IPS-20b (cell line): ENCODE data around the gene AGPAT3.

Experiments used
- H3K27ac ChIP-seq: one replicate; pipeline ENCODE4 v1.5.1; 2013; ENCODE audit warnings: low read length
- H3K27me3 ChIP-seq: 2 replicates; pipeline ENCODE4 v1.6.1; 2013; ENCODE audit warnings: mild to moderate bottlenecking, low read length, inconsistent platforms; ENCODE audit not compliant: insufficient read depth
- H3K36me3 ChIP-seq: 2 replicates; pipeline ENCODE4 v1.6.1; 2013; ENCODE audit warnings: low read depth, mild to moderate bottlenecking, inconsistent platforms, low read length, moderate library complexity; ENCODE audit not compliant: insufficient read depth
- H3K4me1 ChIP-seq: 2 replicates; pipeline ENCODE4 v1.6.1; 2013; ENCODE audit warnings: mild to moderate bottlenecking, control low read depth, inconsistent platforms, low read length, moderate library complexity; ENCODE audit not compliant: insufficient read depth
- H3K4me3 ChIP-seq: 2 replicates; pipeline ENCODE4 v1.5.1; 2013; ENCODE audit warnings: mild to moderate bottlenecking, low read length, inconsistent platforms
- H3K9ac ChIP-seq: 2 replicates; pipeline ENCODE4 v1.6.1; 2013; ENCODE audit warnings: low read depth, mild to moderate bottlenecking, inconsistent platforms, low read length, moderate library complexity
- H3K9me3 ChIP-seq: 2 replicates; pipeline ENCODE4 v1.6.1; 2013; ENCODE audit warnings: mild to moderate bottlenecking, low read depth, low read length, inconsistent platforms; ENCODE audit not compliant: insufficient read depth

Gene AGPAT3

DNA sequence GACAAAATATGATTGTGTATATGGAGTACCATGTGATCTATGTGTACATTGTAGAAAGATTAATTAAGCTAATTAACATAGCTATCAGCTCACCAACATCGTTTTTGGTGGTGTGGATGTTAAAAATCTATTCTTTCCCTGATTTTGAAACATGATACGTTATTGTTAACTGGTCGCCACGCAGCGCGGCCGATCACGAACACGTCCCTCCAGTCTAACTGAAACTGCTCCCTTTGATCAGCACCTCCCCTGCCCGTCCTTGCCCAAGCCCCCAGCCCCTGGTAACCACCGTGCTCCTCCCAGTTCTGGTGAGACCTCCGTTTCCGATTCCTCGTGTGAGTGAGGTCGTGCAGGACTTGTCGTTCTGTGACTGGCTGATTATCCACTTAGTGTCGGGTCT, 67.0 kb downstream of the AGPAT3 start:
- Histone ChIP-seq H3K36me3 (no peaks in the 10 kb centered on the region), H3K27me3 (no peaks in the 10 kb centered on the region), H3K4me3 (no peak overlapping the region), H3K4me1 (peaks cover 4% of the 10 kb centered on the region; the same call in 1 of the 2 replicates), H3K9me3 (no peaks in the 10 kb centered on the region), H3K9ac (no peak overlapping the region), H3K27ac (no peak overlapping the region)

DNA sequence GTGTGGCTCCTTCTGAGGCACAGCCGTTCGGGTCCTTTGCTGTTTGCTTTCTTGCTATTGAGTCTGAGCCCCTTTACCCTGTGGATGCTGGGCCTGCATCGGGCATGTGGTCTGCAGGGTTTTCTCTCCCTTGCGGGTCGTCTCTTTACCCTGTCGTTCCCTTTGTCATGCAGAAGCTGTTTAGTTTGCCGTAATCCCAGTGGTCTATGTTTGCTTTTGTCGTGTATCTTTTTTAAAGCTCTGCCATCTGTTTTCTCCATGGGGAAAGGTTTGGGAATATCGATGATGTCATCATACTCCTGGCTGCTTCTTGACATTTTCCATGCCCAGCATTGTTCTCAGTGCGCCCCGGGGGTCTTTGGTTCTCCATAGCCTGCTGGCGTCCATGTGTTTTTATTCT, 68.2 kb downstream of the AGPAT3 start:
- peaks cover 4% of the 10 kb centered on the region; the same call in 1 of the 2 replicates for H3K4me1 ChIP-seq
- H3K36me3 ChIP-seq: no peaks in the 10 kb centered on the region
- H3K27ac ChIP-seq: no peak overlapping the region
- no peaks in the 10 kb centered on the region for H3K9me3 ChIP-seq
- no peaks in the 10 kb centered on the region for H3K27me3 ChIP-seq
- H3K9ac ChIP-seq: no peak overlapping the region
- H3K4me3 ChIP-seq: no peak overlapping the region

DNA sequence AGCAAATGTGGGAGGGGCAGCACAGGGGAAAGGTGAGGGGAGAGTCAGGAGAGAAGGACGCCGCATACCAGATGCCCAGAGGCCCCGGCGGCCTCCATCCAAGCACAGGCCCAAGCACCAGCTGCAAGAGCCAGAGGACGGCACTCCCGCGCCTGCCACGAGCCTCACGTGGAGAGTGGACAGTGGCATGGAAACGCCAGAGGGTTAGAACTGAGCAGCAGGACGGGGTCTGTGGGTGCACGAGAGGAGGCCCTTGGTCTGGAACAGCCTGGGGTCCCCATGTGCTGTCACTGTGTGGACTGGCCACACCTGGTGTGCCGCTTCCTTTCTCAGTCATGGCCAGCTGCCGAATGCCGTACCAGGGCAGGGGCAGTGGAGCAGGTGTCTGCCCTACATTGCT, 68.7 kb downstream of the AGPAT3 start:
- no peak overlapping the region for H3K27ac ChIP-seq
- H3K9me3 ChIP-seq: no peaks in the 10 kb centered on the region
- peaks cover 4% of the 10 kb centered on the region; the same call in 1 of the 2 replicates for H3K4me1 ChIP-seq

DNA sequence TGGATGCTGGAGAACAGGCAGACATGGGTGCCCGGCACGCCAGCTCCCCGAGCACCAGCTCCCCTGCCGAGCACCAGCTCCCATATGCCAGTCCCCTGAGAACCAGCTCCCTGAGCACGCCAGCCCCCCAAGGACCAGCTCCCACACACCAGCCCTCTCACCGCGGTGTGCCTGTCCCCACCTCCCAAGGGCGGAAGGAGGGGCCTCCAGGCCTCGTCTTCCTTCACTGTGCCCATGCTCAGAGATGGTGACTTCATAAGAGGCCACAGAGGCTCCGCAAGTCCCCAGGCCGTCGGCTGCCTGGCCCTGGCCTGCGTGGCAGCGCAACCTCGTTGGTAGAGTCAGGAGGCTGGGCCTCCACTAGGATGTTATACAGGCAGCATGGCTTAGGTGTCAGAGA, 69.1 kb downstream of the AGPAT3 start:
- no peaks in the 10 kb centered on the region for H3K27me3 ChIP-seq
- H3K9ac ChIP-seq: no peak overlapping the region
- H3K27ac ChIP-seq: no peak overlapping the region
- H3K9me3 ChIP-seq: no peaks in the 10 kb centered on the region
- H3K36me3 ChIP-seq: no peaks in the 10 kb centered on the region
- H3K4me3 ChIP-seq: no peak overlapping the region
- peaks cover 4% of the 10 kb centered on the region; the same call in 1 of the 2 replicates for H3K4me1 ChIP-seq

More for the DNA sequence above, 68.7 kb downstream of the AGPAT3 start:
- H3K4me3 ChIP-seq: no peak overlapping the region
- no peak overlapping the region for H3K9ac ChIP-seq
- no peaks in the 10 kb centered on the region for H3K36me3 ChIP-seq
- H3K27me3 ChIP-seq: no peaks in the 10 kb centered on the region

DNA sequence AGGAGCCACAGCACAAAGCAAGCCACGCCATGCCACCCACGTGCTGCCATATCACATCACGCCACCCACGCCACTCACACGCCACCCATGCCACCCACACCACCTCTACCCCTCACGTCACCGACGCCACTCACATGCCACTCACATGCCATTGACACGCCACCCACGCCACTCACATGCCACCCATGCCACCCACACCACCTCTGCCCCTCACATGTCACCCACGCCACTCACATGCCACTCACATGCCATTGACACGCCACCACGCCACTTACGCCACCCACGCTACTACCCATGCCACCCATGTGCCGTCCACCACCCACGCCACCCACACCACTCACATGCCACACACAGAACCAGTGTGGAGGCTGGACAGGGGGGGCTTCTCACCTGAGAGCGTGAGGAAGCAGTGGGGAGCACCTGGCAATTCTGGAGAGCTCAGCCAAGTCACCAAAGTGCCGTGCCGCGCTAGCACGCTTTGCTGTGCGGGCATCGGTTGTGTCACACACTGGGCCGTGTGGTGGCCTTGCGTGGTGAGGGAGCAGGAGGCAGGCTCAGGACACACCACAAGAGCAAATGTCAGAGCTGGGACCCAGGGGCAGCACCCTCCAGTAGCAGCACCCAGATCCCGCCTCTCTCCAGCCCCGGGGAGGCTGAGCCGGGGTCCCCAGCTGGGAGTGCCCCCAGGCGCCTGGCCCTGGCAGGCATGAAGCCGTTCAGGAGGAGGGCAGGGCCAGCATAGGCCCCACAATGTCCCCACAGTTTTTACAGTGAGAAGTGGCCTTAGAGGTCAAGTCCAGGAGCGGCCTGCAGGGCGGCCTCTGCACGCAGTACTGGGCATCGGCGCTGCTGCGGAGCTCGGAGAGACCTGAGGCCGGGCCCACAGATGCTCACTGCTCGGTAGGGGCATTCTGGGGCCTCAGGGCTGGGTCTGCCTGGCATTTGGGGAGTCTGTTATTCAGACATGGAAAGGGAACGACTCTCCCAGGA, 70.0 kb downstream of the AGPAT3 start:
- Histone ChIP-seq H3K36me3 (no peaks in the 10 kb centered on the region), H3K4me1 (peaks cover 4% of the 10 kb centered on the region; the same call in 1 of the 2 replicates), H3K27me3 (no peaks in the 10 kb centered on the region), H3K27ac (no peak overlapping the region), H3K9me3 (no peaks in the 10 kb centered on the region), H3K4me3 (no peak overlapping the region), H3K9ac (no peak overlapping the region)

DNA sequence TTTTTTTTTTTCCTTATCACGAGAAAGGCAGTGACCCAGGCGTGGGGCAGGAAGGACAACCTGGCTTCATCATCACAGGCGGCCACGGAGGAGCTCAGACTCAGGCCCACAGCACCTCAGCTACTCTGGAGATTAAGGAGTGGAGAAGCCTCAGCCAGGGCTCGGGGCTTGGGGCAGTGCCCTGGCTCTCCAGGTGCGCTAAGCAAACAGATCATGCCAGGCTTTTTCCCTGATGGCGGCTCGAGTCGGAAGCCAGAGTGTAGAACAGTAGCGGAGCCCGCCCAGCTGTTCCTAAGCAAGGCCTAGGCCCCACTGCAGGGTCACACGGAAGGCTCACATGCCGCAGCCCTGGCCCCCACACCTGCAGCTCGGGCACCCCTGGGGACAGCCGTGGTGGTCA, 70.7 kb downstream of the AGPAT3 start:
- no peak overlapping the region for H3K27ac ChIP-seq
- H3K4me1 ChIP-seq: peaks cover 4% of the 10 kb centered on the region; the same call in 1 of the 2 replicates
- no peak overlapping the region for H3K4me3 ChIP-seq
- H3K9me3 ChIP-seq: no peaks in the 10 kb centered on the region
- no peak overlapping the region for H3K9ac ChIP-seq
- no peaks in the 10 kb centered on the region for H3K27me3 ChIP-seq
- no peaks in the 10 kb centered on the region for H3K36me3 ChIP-seq

DNA sequence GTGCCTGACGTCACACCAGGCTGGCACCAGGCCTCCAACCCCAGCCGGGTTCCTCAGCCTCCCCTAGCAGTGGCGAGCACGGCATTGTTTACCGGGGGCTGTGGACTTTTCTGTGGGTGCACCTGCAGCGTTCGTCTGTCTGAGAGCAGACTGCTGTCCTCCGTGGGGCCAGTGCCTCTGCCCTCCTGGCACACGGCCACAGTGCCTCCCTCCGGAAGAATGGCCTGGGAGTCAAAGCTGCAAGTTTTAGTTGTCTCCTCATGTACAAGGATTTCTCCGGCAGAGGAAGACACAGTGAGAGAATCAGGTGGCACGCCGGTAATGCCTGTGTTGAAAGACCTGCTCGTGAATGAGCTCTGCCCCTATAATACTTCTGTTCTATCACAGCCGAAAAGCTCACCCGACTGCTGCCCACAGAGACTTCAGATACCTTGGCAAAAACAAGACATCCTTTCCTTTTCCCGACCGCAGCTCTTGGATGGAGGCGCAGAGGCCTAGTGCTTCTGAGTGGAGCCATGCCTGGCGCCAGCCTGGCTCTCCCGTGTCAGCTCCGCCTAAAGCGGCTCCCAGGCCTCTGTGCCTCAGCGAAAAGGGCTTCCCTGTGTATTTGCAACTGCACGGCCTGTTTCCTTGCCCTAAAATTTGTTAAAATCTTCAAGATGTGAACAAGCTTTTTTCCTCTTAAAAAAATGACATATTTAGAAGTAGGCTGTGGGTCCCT, 71.4 kb downstream of the AGPAT3 start:
- no peak overlapping the region for H3K27ac ChIP-seq
- H3K4me3 ChIP-seq: no peak overlapping the region
- H3K27me3 ChIP-seq: no peaks in the 10 kb centered on the region
- H3K4me1 ChIP-seq: peaks cover 4% of the 10 kb centered on the region; the same call in 1 of the 2 replicates
- H3K9me3 ChIP-seq: no peaks in the 10 kb centered on the region
- H3K36me3 ChIP-seq: no peaks in the 10 kb centered on the region
- no peak overlapping the region for H3K9ac ChIP-seq

DNA sequence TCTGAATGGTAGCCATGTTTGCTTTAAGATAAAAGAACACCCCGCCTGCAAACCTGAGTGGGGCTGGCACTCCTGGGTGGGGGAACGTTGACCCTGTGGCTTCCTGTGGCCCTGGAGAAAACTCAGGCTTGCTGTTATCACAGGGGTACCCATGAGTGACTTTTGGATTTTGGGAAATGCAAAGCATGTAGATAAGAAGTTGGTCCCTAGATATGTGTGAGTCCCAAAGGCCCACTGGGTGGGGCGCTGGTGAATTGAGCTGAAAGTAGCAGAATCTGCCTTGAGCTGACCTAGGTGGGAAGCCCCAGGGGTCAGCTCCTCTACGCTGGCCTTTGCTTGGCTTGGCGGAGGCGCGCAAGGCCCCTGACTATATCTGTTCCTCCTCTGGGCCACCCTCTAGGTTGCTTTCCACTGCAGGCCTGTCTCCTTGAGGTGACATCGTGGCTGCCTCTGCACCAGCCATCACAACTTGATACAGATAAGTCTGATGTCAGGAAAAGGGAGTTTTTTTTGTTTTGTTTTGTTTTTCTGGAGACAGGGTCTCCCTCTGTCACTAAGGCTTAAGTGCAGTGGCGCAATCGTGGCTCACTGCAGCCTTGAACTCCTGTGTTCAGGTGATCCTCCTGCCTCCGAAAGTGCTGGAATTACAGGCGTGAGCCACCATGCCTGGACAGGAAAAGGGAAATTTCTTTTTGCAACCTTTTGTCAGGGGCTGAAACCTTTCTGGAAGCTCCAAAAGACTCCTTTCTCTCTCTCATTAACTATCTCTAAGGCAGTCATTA, 72.2 kb downstream of the AGPAT3 start:
- no peak overlapping the region for H3K27ac ChIP-seq

DNA sequence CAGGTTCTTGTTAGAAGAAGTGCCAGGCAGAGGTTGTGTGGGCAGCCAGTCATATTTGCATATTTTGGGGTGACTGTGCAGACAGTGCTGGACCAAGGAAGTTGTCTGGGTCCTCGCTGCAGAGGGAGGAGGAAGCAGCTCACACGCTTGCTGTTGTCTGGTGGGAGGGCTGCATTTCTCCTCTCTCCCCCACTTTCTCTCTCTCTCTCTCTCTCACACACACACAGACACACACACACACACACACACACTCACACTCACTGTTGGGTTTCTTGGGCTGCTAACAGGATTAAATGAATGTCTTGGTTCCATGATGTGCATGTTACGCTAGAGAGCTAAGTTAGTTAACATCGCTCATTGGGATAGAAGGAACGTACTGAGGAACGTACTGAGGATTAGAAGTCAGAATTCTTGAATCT, 72.9 kb downstream of the AGPAT3 start:
- no peaks in the 10 kb centered on the region for H3K9me3 ChIP-seq
- H3K4me3 ChIP-seq: no peak overlapping the region
- H3K4me1 ChIP-seq: peaks cover 3% of the 10 kb centered on the region; the same call in 1 of the 2 replicates
- H3K27ac ChIP-seq: no peak overlapping the region
- no peaks in the 10 kb centered on the region for H3K36me3 ChIP-seq
- H3K27me3 ChIP-seq: no peaks in the 10 kb centered on the region
- no peak overlapping the region for H3K9ac ChIP-seq

More for the DNA sequence above, 72.2 kb downstream of the AGPAT3 start:
- Histone ChIP-seq H3K4me1 (peaks cover 4% of the 10 kb centered on the region; the same call in 1 of the 2 replicates), H3K36me3 (no peaks in the 10 kb centered on the region), H3K4me3 (no peak overlapping the region), H3K9me3 (no peaks in the 10 kb centered on the region), H3K9ac (no peak overlapping the region), H3K27me3 (no peaks in the 10 kb centered on the region)

DNA sequence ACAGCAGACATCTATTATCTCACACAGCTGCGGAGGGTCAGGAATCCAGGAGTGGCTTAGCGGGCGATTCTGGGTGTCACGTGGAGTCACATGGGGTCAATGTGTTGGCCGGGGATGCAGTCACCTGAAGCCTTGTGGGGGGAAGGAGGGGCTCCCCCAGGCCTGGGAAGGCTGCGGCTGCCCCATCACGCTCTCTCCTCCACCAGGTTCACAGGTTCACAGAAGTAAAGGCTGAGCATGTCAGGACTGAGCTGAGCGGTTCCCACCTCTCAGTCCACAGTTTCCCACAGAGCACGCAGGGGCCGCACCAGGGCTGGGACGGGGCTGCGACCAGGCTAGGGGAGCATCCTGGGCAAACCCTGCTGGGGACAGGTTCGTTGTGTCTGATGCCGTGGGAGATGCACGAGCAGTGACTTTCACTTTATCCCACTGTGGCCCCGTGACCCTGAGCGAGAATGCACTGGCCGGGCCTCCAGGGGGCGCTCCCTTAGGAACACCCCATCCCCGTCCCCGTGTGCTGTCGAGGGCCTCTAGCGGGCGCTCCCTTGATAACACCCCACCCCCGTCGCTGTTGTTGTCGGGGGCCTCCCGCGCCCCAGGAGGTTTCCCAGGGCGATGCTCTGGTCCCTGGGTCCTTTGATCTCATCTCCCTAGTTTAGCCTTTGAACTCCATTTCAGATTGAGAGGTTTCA, 73.9 kb downstream of the AGPAT3 start:
- H3K36me3 ChIP-seq: no peaks in the 10 kb centered on the region
- H3K4me1 ChIP-seq: no peaks in the 10 kb centered on the region
- no peaks in the 10 kb centered on the region for H3K27me3 ChIP-seq
- no peak overlapping the region for H3K27ac ChIP-seq
- peak overlapping the region; percentile 24; the same call in 1 of the 2 replicates for H3K4me3 ChIP-seq
- H3K9me3 ChIP-seq: no peaks in the 10 kb centered on the region
- H3K9ac ChIP-seq: no peak overlapping the region
